GM23248 (cell line): ENCODE measurements around the gene CREB3L1. TPM values are rescaled to one million over a fixed set of nuclear protein-coding genes. Genes with fewer than 3 reads are reported as not detected.

ENCODE experiments used
- DNase-seq: peaks from one replicate; pipeline ENCODE4 v3.0.0-alpha.2; 2015
- H2AFZ ChIP-seq: fragments of 200-600 bp; sonication (generic); 2 replicates; pipeline ENCODE4 v1.6.1; 2016; ENCODE audit warnings: antibody characterized with exemption
- H3F3A ChIP-seq: fragments of 200-600 bp; sonication (generic); 2 replicates; pipeline ENCODE4 v1.6.1; 2016; ENCODE audit warnings: mild to moderate bottlenecking, antibody characterized with exemption, mixed run types; ENCODE audit not compliant: insufficient read depth
- H3K27ac ChIP-seq: fragments of 200-600 bp; sonication (generic); 2 replicates; pipeline ENCODE4 v1.5.1; 2016; ENCODE audit warnings: mild to moderate bottlenecking
- H3K27me3 ChIP-seq: fragments of 200-600 bp; sonication (generic); replicated peaks from 2 replicates; pipeline ENCODE4 v1.6.1; 2016; ENCODE audit warnings: mild to moderate bottlenecking; ENCODE audit not compliant: insufficient read depth
- H3K36me3 ChIP-seq: fragments of 200-600 bp; sonication (generic); 2 replicates; pipeline ENCODE4 v1.6.1; 2016; ENCODE audit warnings: low read depth, mild to moderate bottlenecking
- H3K4me1 ChIP-seq: fragments of 200-600 bp; sonication (generic); 2 replicates; pipeline ENCODE4 v1.6.1; 2016; ENCODE audit warnings: mild to moderate bottlenecking; ENCODE audit not compliant: insufficient read depth
- H3K4me2 ChIP-seq: fragments of 200-600 bp; sonication (generic); one replicate; pipeline ENCODE4 v1.6.1; 2016; ENCODE audit warnings: mild to moderate bottlenecking; ENCODE audit not compliant: unreplicated experiment
- H3K4me3 ChIP-seq: fragments of 200-600 bp; sonication (generic); 2 replicates; pipeline ENCODE4 v1.5.1; 2016; ENCODE audit warnings: mild to moderate bottlenecking
- H3K79me2 ChIP-seq: fragments of 200-600 bp; sonication (generic); 2 replicates; pipeline ENCODE4 v1.6.1; 2016; ENCODE audit warnings: mild to moderate bottlenecking; ENCODE audit not compliant: insufficient read depth
- H3K9ac ChIP-seq: fragments of 200-600 bp; sonication (generic); 2 replicates; pipeline ENCODE4 v1.6.1; 2016; ENCODE audit warnings: mild to moderate bottlenecking
- H3K9me2 ChIP-seq: fragments of 200-600 bp; sonication (generic); 2 replicates; pipeline ENCODE4 v1.6.1; 2016; ENCODE audit warnings: mixed run types, mild to moderate bottlenecking, moderate library complexity; ENCODE audit not compliant: insufficient read depth
- H3K9me3 ChIP-seq: fragments of 200-600 bp; sonication (generic); one replicate; pipeline ENCODE4 v1.6.1; 2017; ENCODE audit warnings: low read depth
- H4K20me1 ChIP-seq: fragments of 200-600 bp; sonication (generic); 2 replicates; pipeline ENCODE4 v1.6.0; 2016; ENCODE audit not compliant: insufficient read depth
- EZH2 ChIP-seq: fragments of 200-600 bp; sonication (generic); IDR thresholded peaks from 2 replicates; pipeline ENCODE4 v1.6.1; 2018; ENCODE audit warnings: antibody characterized with exemption, mild to moderate bottlenecking; ENCODE audit not compliant: insufficient read depth, poor library complexity, severe bottlenecking
- EZH2phosphoT487 ChIP-seq: fragments of 200-600 bp; sonication (generic); IDR thresholded peaks from 2 replicates; pipeline ENCODE4 v1.6.1; 2018; ENCODE audit warnings: antibody characterized with exemption, moderate library complexity, mild to moderate bottlenecking, low read depth; ENCODE audit not compliant: insufficient read depth
- WGBS, 2 experiments: methylation state at CpG; one replicate each; pipeline ENCODE4 v1.1.6; 2015 to 2017; ENCODE audit warnings: low lambda C conversion rate in 2 of 2, low coverage in 1 of 2; ENCODE audit errors: missing lambda C conversion rate in 2 of 2; 5-methylcytosine and 5-hydroxymethylcytosine counted together
- in situ Hi-C: fragments of 300-500 bp; cut with MboI; formaldehyde crosslinking; loops from 2 replicates; pipeline ENCODE4 v1.15.0; 2020
- polyA plus RNA-seq: library from polyadenylated mRNA; unstranded; fragments of >200 nt; fragmentation: Nextera tagmentation; extraction: Ambion mirVana; gene quantifications from 2 replicates; pipeline ENCODE4 v1.2.1, GENCODE V29; 2016
- total RNA-seq: library from RNA; depleted of rRNA; stranded (reverse); fragments of >200 nt; shearing (Covaris generic); gene quantifications from 2 replicates; pipeline ENCODE4 v1.2.3, GENCODE V29; 2014

CREB3L1 gene
- total and polyA plus RNA-seq, 2 experiments from 2014 or later = 37.7 to 146 TPM

- H3K27ac ChIP-seq = peak overlapping the region; percentile 65
- H3F3A ChIP-seq = peaks cover 12% of the 10 kb centered on the region; the same call in 1 of the 2 replicates
- DNase-seq = peak; percentile 54
- no peaks in the 10 kb centered on the region for H3K9me2 ChIP-seq
- no peak overlapping the region for H2AFZ ChIP-seq
- 55% methylated on average over 9 of the region's 9 CpGs for WGBS, 2 experiments
- no peak overlapping the region for H3K4me2 ChIP-seq
- in situ Hi-C loops = no loop called here
- H4K20me1 ChIP-seq = no peaks in the 10 kb centered on the region
- H3K4me1 ChIP-seq = peaks cover 32% of the 10 kb centered on the region
- peak overlapping the region; percentile 74 for H3K9ac ChIP-seq
- H3K27me3 ChIP-seq = no peaks in the 10 kb centered on the region
- no peak overlapping the region for H3K4me3 ChIP-seq
- no peaks in the 10 kb centered on the region for H3K9me3 ChIP-seq
- TF ChIP-seq EZH2phosphoT487 (no peak), EZH2 (no peak)
- H3K36me3 ChIP-seq = no peaks in the 10 kb centered on the region
- peaks cover 44% of the 10 kb centered on the region for H3K79me2 ChIP-seq
Measured at GRCh38 chr11:46364056-46364455, 86.6 kb downstream of the CREB3L1 start.

DNA sequence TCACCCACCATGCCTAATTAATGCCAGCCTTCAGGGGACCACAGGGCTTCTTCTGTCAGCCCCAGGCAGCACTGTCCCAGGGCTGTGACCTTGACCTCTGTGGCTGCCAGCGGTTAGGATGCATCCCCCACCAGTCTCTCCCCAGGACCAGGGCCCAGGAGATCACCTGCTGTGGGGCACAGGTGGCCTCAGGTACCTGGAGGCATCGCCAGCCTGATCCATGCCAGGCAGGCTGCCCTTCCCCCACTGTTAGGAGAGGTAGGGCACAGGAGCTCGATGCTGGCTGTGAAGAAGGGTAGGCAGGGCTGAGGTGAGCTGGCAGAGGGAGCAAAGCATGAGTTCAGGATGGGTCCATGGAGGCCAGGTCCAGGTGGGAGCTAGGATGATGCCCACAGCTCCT lies 87.3 kb downstream of the CREB3L1 start:
- WGBS, 2 experiments = 70 to 79% methylated on average over 3 of the region's 3 CpGs
- in situ Hi-C loops = no loop called here
- no peaks in the 10 kb centered on the region for H4K20me1 ChIP-seq

DNA sequence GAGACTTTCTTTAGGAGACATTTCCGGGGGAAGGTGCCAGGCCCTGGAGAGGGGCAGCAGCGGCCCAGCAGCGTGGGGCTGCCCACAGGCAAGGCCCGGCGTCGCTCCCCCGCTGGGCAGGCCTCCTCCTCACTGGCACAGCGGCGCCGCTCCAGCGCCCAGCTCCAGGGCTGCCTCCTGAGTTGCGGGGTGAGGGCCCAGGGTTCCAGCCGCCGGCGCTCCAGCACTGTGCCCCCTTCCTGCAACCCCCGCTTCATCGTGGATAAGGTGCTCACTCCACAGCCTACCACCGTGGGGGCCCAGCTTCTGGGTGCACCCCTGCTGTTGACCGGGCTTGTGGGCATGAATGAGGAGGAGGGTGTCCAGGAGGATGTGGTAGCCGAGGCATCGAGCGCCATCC lies 88.8 kb downstream of the CREB3L1 start:
- H3K4me2 ChIP-seq = no peak overlapping the region
- H3K36me3 ChIP-seq = no peaks in the 10 kb centered on the region
- no peaks in the 10 kb centered on the region for H4K20me1 ChIP-seq
- no peak for DNase-seq
- no peaks in the 10 kb centered on the region for H3F3A ChIP-seq
- TF ChIP-seq EZH2 (no peak), EZH2phosphoT487 (no peak)
- H3K79me2 ChIP-seq = peaks cover 30% of the 10 kb centered on the region
- H3K9me3 ChIP-seq = no peaks in the 10 kb centered on the region
- H3K4me1 ChIP-seq = peaks cover 25% of the 10 kb centered on the region
- in situ Hi-C loops = no loop called here
- no peak overlapping the region for H3K9ac ChIP-seq
- no peak overlapping the region for H2AFZ ChIP-seq
- no peaks in the 10 kb centered on the region for H3K9me2 ChIP-seq
- H3K27ac ChIP-seq = no peak overlapping the region
- no peak overlapping the region for H3K4me3 ChIP-seq
- WGBS, 2 experiments = 91 to 97% methylated on average over 15 to 21 of the region's 22 CpGs
- H3K27me3 ChIP-seq = no peaks in the 10 kb centered on the region

More for the DNA sequence above, 87.3 kb downstream of the CREB3L1 start:
- Histone ChIP-seq H3K79me2 (peaks cover 42% of the 10 kb centered on the region), H3K4me2 (no peak overlapping the region), H2AFZ (no peak overlapping the region), H3K9me2 (no peaks in the 10 kb centered on the region), H3K36me3 (no peaks in the 10 kb centered on the region), H3K4me1 (peaks cover 32% of the 10 kb centered on the region), H3K9ac (no peak overlapping the region), H3K9me3 (no peaks in the 10 kb centered on the region), H3F3A (peaks cover 12% of the 10 kb centered on the region; the same call in 1 of the 2 replicates), H3K27ac (no peak overlapping the region), H3K4me3 (no peak overlapping the region), H3K27me3 (no peaks in the 10 kb centered on the region)
- no peak for TF ChIP-seq EZH2
- no peak for TF ChIP-seq EZH2phosphoT487
- DNase-seq = no peak

GRCh38 chr11:46366661-46367161 lies 89.2 kb downstream of the CREB3L1 start:
- Histone ChIP-seq H3K27ac (no peak overlapping the region), H3K4me2 (no peak overlapping the region), H3K36me3 (no peaks in the 10 kb centered on the region), H3K9me3 (no peaks in the 10 kb centered on the region), H3K9me2 (no peaks in the 10 kb centered on the region), H3K27me3 (no peaks in the 10 kb centered on the region), H3F3A (no peaks in the 10 kb centered on the region), H3K4me3 (no peak overlapping the region), H2AFZ (no peak overlapping the region), H4K20me1 (no peaks in the 10 kb centered on the region), H3K9ac (no peak overlapping the region), H3K4me1 (peaks cover 21% of the 10 kb centered on the region), H3K79me2 (peaks cover 28% of the 10 kb centered on the region)
- DNase-seq = no peak
- 92% methylated on average over 29 to 31 of the region's 31 CpGs for WGBS, 2 experiments
- TF ChIP-seq EZH2 (no peak), EZH2phosphoT487 (no peak)
- in situ Hi-C loops = no loop called here
